Panc1 (cell line): ENCODE measurements around the gene KRT7.

ENCODE experiments used
- CTCF ChIP-seq: fragments of 450-650 bp; IDR thresholded peaks from 2 replicates; pipeline ENCODE4 v1.5.1; 2017; ENCODE audit warnings: mild to moderate bottlenecking
- POLR2AphosphoS5 ChIP-seq: IDR thresholded peaks from 2 replicates; pipeline ENCODE4 v1.6.1; 2012; ENCODE audit warnings: mild to moderate bottlenecking, low read depth, low read length, moderate library complexity
- REST ChIP-seq, 2 experiments: IDR thresholded peaks; 2 replicates each; pipeline ENCODE4 v1.6.1; 2011 to 2012; ENCODE audit warnings: low read depth in 2 of 2, control low read depth in 1 of 2, low read length in 1 of 2, mild to moderate bottlenecking in 1 of 2, moderate library complexity in 1 of 2; ENCODE audit not compliant: insufficient read depth in 1 of 2
- SIN3A ChIP-seq: IDR thresholded peaks from 2 replicates; pipeline ENCODE4 v1.6.1; 2012; ENCODE audit warnings: low read depth, mild to moderate bottlenecking, low read length, moderate library complexity, borderline replicate concordance; ENCODE audit not compliant: insufficient read depth
- TCF7L2 ChIP-seq: IDR thresholded peaks from 2 replicates; pipeline ENCODE4 v1.6.1; 2011; ENCODE audit warnings: mild to moderate bottlenecking, low read depth, low read length, inconsistent platforms

GRCh38 chr12:52279422-52280318, 46.6 kb downstream of the KRT7 start:
- TF ChIP-seq CTCF: no peak
- TF ChIP-seq REST (IDR thresholded peaks at IDR 0.05; ENCODE audit: insufficient read depth in 1 of 2, low read depth in 2 of 2, low read length in 1 of 2): no peak
- TF ChIP-seq POLR2AphosphoS5: no peak
- TF ChIP-seq TCF7L2: no peak
- TF ChIP-seq SIN3A: no peak
